Hepatocyte (in vitro differentiated cells): ENCODE data around the gene DSCAM.

Experiments used
- CTCF ChIP-seq: fragments of 200-600 bp; sonication (generic); IDR thresholded peaks from 2 replicates; pipeline ENCODE4 v1.5.1; 2016; ENCODE audit warnings: antibody characterized with exemption, mild to moderate bottlenecking; ENCODE audit not compliant: poor library complexity
- EZH2 ChIP-seq: fragments of 200-600 bp; sonication (generic); IDR thresholded peaks from 2 replicates; pipeline ENCODE4 v1.6.1; 2016; ENCODE audit warnings: antibody characterized with exemption, mild to moderate bottlenecking, borderline replicate concordance
- EZH2phosphoT487 ChIP-seq: fragments of 200-600 bp; sonication (generic); IDR thresholded peaks from one replicate; pipeline ENCODE4 v1.6.1; 2018; ENCODE audit warnings: antibody characterized with exemption, mild to moderate bottlenecking, low read depth, moderate library complexity; ENCODE audit not compliant: unreplicated experiment, severe bottlenecking

GRCh38 chr21:40047211-40047610 lies 799.7 kb downstream of the DSCAM start:
- TF ChIP-seq CTCF (no peak), EZH2phosphoT487 (no peak), EZH2 (no peak)
